HG03520 (cell line): ENCODE results near the gene TMEM184A.

ENCODE experiments used
- ATAC-seq: cut with Tn5 transposase; IDR thresholded peaks from one replicate; pipeline ENCODE4 v1.9.1; 2021; ENCODE audit warnings: mild to moderate bottlenecking, moderate library complexity; ENCODE audit not compliant: unreplicated experiment

TMEM184A gene

GRCh38 chr7:1555813-1556543 lies at the start of gene TMEM184A:
TMEM184A (minus strand) TSS chr7:1556205; CDS start chr7:1555484, 721 bp downstream.
- no peak for ATAC-seq

GRCh38 chr7:1604383-1604782 lies 48.4 kb upstream of the TMEM184A start:
- no peak for ATAC-seq

- ATAC-seq: no peak
Observed at GRCh38 chr7:1603346-1604225, 47.6 kb upstream of the TMEM184A start.

GRCh38 chr7:1602386-1602785 lies 46.4 kb upstream of the TMEM184A start:
- ATAC-seq: no peak

- ATAC-seq: no peak
Observed at GRCh38 chr7:1601956-1602355, 46.0 kb upstream of the TMEM184A start.

GRCh38 chr7:1599640-1600395 lies 43.8 kb upstream of the TMEM184A start:
- ATAC-seq: no peak

- no peak for ATAC-seq
Observed at GRCh38 chr7:1598961-1599639, 43.1 kb upstream of the TMEM184A start.

GRCh38 chr7:1598286-1598685 lies 42.3 kb upstream of the TMEM184A start:
- ATAC-seq: no peak

GRCh38 chr7:1597791-1598190 lies 41.8 kb upstream of the TMEM184A start:
- ATAC-seq: no peak

GRCh38 chr7:1597066-1597760 lies 41.2 kb upstream of the TMEM184A start:
- no peak for ATAC-seq

GRCh38 chr7:1596181-1597043 lies 40.4 kb upstream of the TMEM184A start:
- ATAC-seq: no peak

- ATAC-seq: no peak
Observed at GRCh38 chr7:1595636-1596035, 39.6 kb upstream of the TMEM184A start.

- no peak for ATAC-seq
Observed at GRCh38 chr7:1595027-1595426, 39.0 kb upstream of the TMEM184A start.

- ATAC-seq: no peak
Observed at GRCh38 chr7:1593904-1594421, 38.0 kb upstream of the TMEM184A start.

GRCh38 chr7:1593091-1593866 lies 37.3 kb upstream of the TMEM184A start:
- ATAC-seq: no peak

GRCh38 chr7:1592299-1592871 lies 36.4 kb upstream of the TMEM184A start:
- ATAC-seq: no peak

GRCh38 chr7:1591876-1592275 lies 35.9 kb upstream of the TMEM184A start:
- ATAC-seq: no peak

- no peak for ATAC-seq
Observed at GRCh38 chr7:1591396-1591795, 35.4 kb upstream of the TMEM184A start.
